ENCODE results near the gene MYO1G.

Gene MYO1G

GRCh38 chr7:44955733-44956132, 23.1 kb downstream of the MYO1G start:
- no peak for DNase-seq (ENCODE audit: low spot score)
- TF ChIP-seq CTCF (IDR thresholded peaks at IDR 0.05; ENCODE audit: extremely low read depth, missing control alignments), result no peak

- no peak for TF ChIP-seq CTCF (IDR thresholded peaks at IDR 0.05; ENCODE audit: extremely low read depth, missing control alignments)
- DNase-seq (ENCODE audit: low spot score), result no peak
Measured at GRCh38 chr7:44953156-44953555, 25.7 kb downstream of the MYO1G start.

GRCh38 chr7:44949303-44949702, 29.5 kb downstream of the MYO1G start:
- no peak for DNase-seq (ENCODE audit: low spot score)
- no peak for TF ChIP-seq CTCF (IDR thresholded peaks at IDR 0.05; ENCODE audit: extremely low read depth, missing control alignments)

GRCh38 chr7:44945479-44945878, 33.3 kb downstream of the MYO1G start:
- no peak for TF ChIP-seq CTCF (IDR thresholded peaks at IDR 0.05; ENCODE audit: extremely low read depth, missing control alignments)
- no peak for DNase-seq (ENCODE audit: low spot score)

GRCh38 chr7:44944821-44945220, 34.0 kb downstream of the MYO1G start:
- no peak for TF ChIP-seq CTCF (IDR thresholded peaks at IDR 0.05; ENCODE audit: extremely low read depth, missing control alignments)
- no peak for DNase-seq (ENCODE audit: low spot score)

- no peak for TF ChIP-seq CTCF (IDR thresholded peaks at IDR 0.05; ENCODE audit: extremely low read depth, missing control alignments)
- no peak for DNase-seq (ENCODE audit: low spot score)
Measured at GRCh38 chr7:44943631-44944030, 35.2 kb downstream of the MYO1G start.

GRCh38 chr7:44937426-44937825, 41.4 kb downstream of the MYO1G start:
- TF ChIP-seq CTCF (IDR thresholded peaks at IDR 0.05; ENCODE audit: extremely low read depth, missing control alignments), result no peak
- no peak for DNase-seq (ENCODE audit: low spot score)
